ENCODE results near the gene STMP1. TPM values are rescaled to one million over a fixed set of nuclear protein-coding genes. Genes with fewer than 3 reads are reported as not detected.

Gene STMP1
- total and polyA plus RNA-seq, 3 donors from 2014 or later, result 36.4 to 56.3 (median 39.7) TPM

GRCh38 chr7:135716677-135717238 is 54.4 kb downstream of the STMP1 start:
- intact Hi-C loops (cut with DNase I; ENCODE audit: low total_unique reads), result no loop called here

GRCh38 chr7:135717693-135718092 is 55.4 kb downstream of the STMP1 start:
- peaks cover 4% of the 10 kb centered on the region for H3K4me1 ChIP-seq
- DNase-seq, result no peak
- no peaks in the 10 kb centered on the region for H3K36me3 ChIP-seq (ENCODE audit: low read depth, missing control alignments)
- intact Hi-C loops (cut with DNase I; ENCODE audit: low total_unique reads), result no loop called here
- H3K9me3 ChIP-seq, result no peaks in the 10 kb centered on the region
- H3K27ac ChIP-seq, result no peak overlapping the region
- no peak overlapping the region for H3K4me3 ChIP-seq
- TF ChIP-seq POLR2A (IDR thresholded peaks at IDR 0.05), result no peak
- no peak for TF ChIP-seq CTCF (IDR thresholded peaks at IDR 0.05)
- no peaks in the 10 kb centered on the region for H3K27me3 ChIP-seq
- 63 to 78% methylated on average over 3 of the region's 3 CpGs for WGBS, 2 donors

More at GRCh38 chr7:135716677-135717238, 54.4 kb downstream of the STMP1 start:
- H3K4me1 ChIP-seq, result peaks cover 7% of the 10 kb centered on the region
- H3K36me3 ChIP-seq (ENCODE audit: low read depth, missing control alignments), result no peaks in the 10 kb centered on the region
- no peak overlapping the region for H3K4me3 ChIP-seq
- DNase-seq, result no peak
- no peaks in the 10 kb centered on the region for H3K27me3 ChIP-seq
- no peaks in the 10 kb centered on the region for H3K9me3 ChIP-seq
- no peak overlapping the region for H3K27ac ChIP-seq
- no peak for TF ChIP-seq POLR2A (IDR thresholded peaks at IDR 0.05)
- no peak for TF ChIP-seq CTCF (IDR thresholded peaks at IDR 0.05)
- 77 to 80% methylated on average over 9 of the region's 9 CpGs for WGBS, 2 donors

GRCh38 chr7:135718219-135718618 is 55.9 kb downstream of the STMP1 start:
- no peaks in the 10 kb centered on the region for H3K9me3 ChIP-seq
- DNase-seq, result no peak
- no peak for TF ChIP-seq CTCF (IDR thresholded peaks at IDR 0.05)
- TF ChIP-seq POLR2A (IDR thresholded peaks at IDR 0.05), result no peak
- H3K4me3 ChIP-seq, result no peak overlapping the region
- H3K27ac ChIP-seq, result no peak overlapping the region
- H3K36me3 ChIP-seq (ENCODE audit: low read depth, missing control alignments), result no peaks in the 10 kb centered on the region
- intact Hi-C loops (cut with DNase I; ENCODE audit: low total_unique reads), result no loop called here
- no peaks in the 10 kb centered on the region for H3K27me3 ChIP-seq
- H3K4me1 ChIP-seq, result no peaks in the 10 kb centered on the region
- WGBS, 2 donors, result 92 to 95% methylated on average over 2 of the region's 2 CpGs

GRCh38 chr7:135718794-135719437 is 56.6 kb downstream of the STMP1 start:
- Histone ChIP-seq H3K36me3 (ENCODE audit: low read depth, missing control alignments) (no peaks in the 10 kb centered on the region), H3K27me3 (no peaks in the 10 kb centered on the region), H3K4me1 (no peaks in the 10 kb centered on the region), H3K9me3 (no peaks in the 10 kb centered on the region), H3K27ac (no peak overlapping the region), H3K4me3 (no peak overlapping the region)
- TF ChIP-seq CTCF (IDR thresholded peaks at IDR 0.05), result no peak
- TF ChIP-seq POLR2A (IDR thresholded peaks at IDR 0.05), result no peak
- intact Hi-C loops (cut with DNase I; ENCODE audit: low total_unique reads), result no loop called here
- DNase-seq, result no peak
- WGBS, 2 donors, result 41 to 52% methylated on average over 7 of the region's 7 CpGs

- no peaks in the 10 kb centered on the region for H3K9me3 ChIP-seq
- no peak overlapping the region for H3K4me3 ChIP-seq
- intact Hi-C loops (cut with DNase I; ENCODE audit: low total_unique reads), result no loop called here
- TF ChIP-seq CTCF (IDR thresholded peaks at IDR 0.05) (no peak), POLR2A (IDR thresholded peaks at IDR 0.05) (no peak)
- 71 to 91% methylated on average over 2 of the region's 2 CpGs for WGBS, 2 donors
- no peak overlapping the region for H3K27ac ChIP-seq
- DNase-seq, result no peak
- no peaks in the 10 kb centered on the region for H3K36me3 ChIP-seq (ENCODE audit: low read depth, missing control alignments)
- no peaks in the 10 kb centered on the region for H3K27me3 ChIP-seq
- no peaks in the 10 kb centered on the region for H3K4me1 ChIP-seq
These were observed 57.4 kb downstream of the STMP1 start for GRCh38 chr7:135719688-135720087.
